ENCODE results near the gene CERS5. TPM values are rescaled to one million over a fixed set of nuclear protein-coding genes. Genes with fewer than 3 reads are reported as not detected.

The CERS5 gene
- total RNA-seq, 1 experiment from 2014 or later, result 29.8 TPM

- no peak for DNase-seq (ENCODE audit: extremely low read depth, low read depth)
These were observed 24.2 kb downstream of the CERS5 start for GRCh38 chr12:50142993-50143392.

- peak; percentile 31 for DNase-seq (ENCODE audit: extremely low read depth, low read depth)
These were observed 34.5 kb downstream of the CERS5 start for GRCh38 chr12:50132505-50133135.

GRCh38 chr12:50129290-50129689 is 37.9 kb downstream of the CERS5 start:
- DNase-seq (ENCODE audit: extremely low read depth, low read depth), result no peak

- DNase-seq (ENCODE audit: extremely low read depth, low read depth), result no peak
These were observed 39.6 kb downstream of the CERS5 start for GRCh38 chr12:50127546-50127945.

GRCh38 chr12:50123203-50123602 is 44.0 kb downstream of the CERS5 start:
- DNase-seq (ENCODE audit: extremely low read depth, low read depth), result no peak

GRCh38 chr12:50121641-50122040 is 45.5 kb downstream of the CERS5 start:
- DNase-seq (ENCODE audit: extremely low read depth, low read depth), result no peak

GRCh38 chr12:50120953-50121352 is 46.2 kb downstream of the CERS5 start:
- DNase-seq (ENCODE audit: extremely low read depth, low read depth), result no peak

- no peak for DNase-seq (ENCODE audit: extremely low read depth, low read depth)
These were observed 46.6 kb downstream of the CERS5 start for GRCh38 chr12:50120521-50120920.

- no peak for DNase-seq (ENCODE audit: extremely low read depth, low read depth)
These were observed 47.8 kb downstream of the CERS5 start for GRCh38 chr12:50119387-50119786.

- DNase-seq (ENCODE audit: extremely low read depth, low read depth), result no peak
These were observed 50.0 kb downstream of the CERS5 start for GRCh38 chr12:50117057-50117622.

GRCh38 chr12:50112456-50113218 is 54.5 kb downstream of the CERS5 start:
- peak; percentile 17 for DNase-seq (ENCODE audit: extremely low read depth, low read depth)

- peak; percentile 99 for DNase-seq (ENCODE audit: extremely low read depth, low read depth)
These were observed 55.3 kb downstream of the CERS5 start, which contains the start of gene COX14 for GRCh38 chr12:50111693-50112455. TSS of gene COX14 (plus strand) at chr12:50112236. CDS start at chr12:50120044, 7,808 bp downstream.

GRCh38 chr12:50111395-50111692 is 55.8 kb downstream of the CERS5 start:
- DNase-seq (ENCODE audit: extremely low read depth, low read depth), result no peak

- peak; percentile 55 for DNase-seq (ENCODE audit: extremely low read depth, low read depth)
These were observed 56.3 kb downstream of the CERS5 start for GRCh38 chr12:50110762-50111351.

- no peak for DNase-seq (ENCODE audit: extremely low read depth, low read depth)
These were observed 56.9 kb downstream of the CERS5 start for GRCh38 chr12:50110127-50110761.

GRCh38 chr12:50109319-50109718 is 57.9 kb downstream of the CERS5 start:
- no peak for DNase-seq (ENCODE audit: extremely low read depth, low read depth)

GRCh38 chr12:50107416-50108268 is 59.5 kb downstream of the CERS5 start:
- no peak for DNase-seq (ENCODE audit: extremely low read depth, low read depth)

GRCh38 chr12:50106907-50107306 is 60.3 kb downstream of the CERS5 start:
- no peak for DNase-seq (ENCODE audit: extremely low read depth, low read depth)

- DNase-seq (ENCODE audit: extremely low read depth, low read depth), result no peak
These were observed 61.2 kb downstream of the CERS5 start for GRCh38 chr12:50105913-50106450.

Data from NCI-H460 (cell line).